DMS153 treated with DMSO at 0.1 percent for 48 hours (cell line): Measurements from ENCODE around the gene PM20D2.
A peak's percentile ranks its signal among the peaks of the same experiment; 100 is the strongest.
"Not testable (repeated sequence)": the region's sequence is repeated elsewhere in the genome, so short reads cannot be mapped to it uniquely, and the experiment has no call there.

Experiments
- DNase-seq: peaks from one replicate; lab custom pipeline; 2025; ENCODE audit not compliant: unreplicated experiment; lab: John Stamatoyannopoulos, UW

Gene PM20D2, protein sequence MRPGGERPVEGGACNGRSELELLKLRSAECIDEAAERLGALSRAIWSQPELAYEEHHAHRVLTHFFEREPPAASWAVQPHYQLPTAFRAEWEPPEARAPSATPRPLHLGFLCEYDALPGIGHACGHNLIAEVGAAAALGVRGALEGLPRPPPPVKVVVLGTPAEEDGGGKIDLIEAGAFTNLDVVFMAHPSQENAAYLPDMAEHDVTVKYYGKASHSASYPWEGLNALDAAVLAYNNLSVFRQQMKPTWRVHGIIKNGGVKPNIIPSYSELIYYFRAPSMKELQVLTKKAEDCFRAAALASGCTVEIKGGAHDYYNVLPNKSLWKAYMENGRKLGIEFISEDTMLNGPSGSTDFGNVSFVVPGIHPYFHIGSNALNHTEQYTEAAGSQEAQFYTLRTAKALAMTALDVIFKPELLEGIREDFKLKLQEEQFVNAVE

DNA sequence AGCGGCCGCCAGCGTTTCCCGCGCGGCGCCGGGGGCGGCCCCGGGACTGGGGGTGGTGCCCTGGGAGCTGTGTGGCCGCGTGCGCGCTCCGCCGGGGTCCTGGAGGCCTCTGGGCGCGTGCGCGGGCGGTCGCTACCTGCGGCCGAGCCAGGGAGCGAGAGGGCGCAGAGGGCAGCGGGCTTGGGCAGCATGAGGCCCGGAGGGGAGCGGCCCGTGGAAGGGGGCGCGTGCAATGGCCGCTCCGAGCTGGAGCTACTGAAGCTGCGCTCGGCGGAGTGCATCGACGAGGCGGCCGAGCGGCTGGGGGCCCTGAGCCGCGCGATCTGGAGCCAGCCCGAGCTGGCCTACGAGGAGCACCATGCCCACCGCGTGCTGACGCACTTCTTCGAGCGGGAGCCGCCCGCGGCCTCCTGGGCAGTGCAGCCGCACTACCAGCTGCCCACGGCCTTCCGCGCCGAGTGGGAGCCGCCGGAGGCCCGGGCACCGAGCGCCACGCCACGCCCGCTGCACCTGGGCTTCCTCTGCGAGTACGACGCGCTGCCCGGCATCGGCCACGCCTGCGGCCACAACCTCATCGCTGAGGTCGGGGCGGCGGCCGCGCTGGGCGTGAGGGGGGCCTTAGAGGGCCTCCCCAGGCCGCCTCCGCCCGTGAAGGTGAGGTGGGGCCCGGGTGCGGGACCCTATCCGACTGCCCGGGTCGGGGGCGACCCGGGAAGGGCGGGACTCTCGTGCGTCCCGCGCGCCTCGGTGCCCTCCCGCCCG lies at the start of gene PM20D2:
TSS of gene PM20D2 (plus strand) at position 100 of the 762 bp plus-strand sequence. CDS start at position 190, 90 bp downstream.
- peak; percentile 60 for DNase-seq

DNA sequence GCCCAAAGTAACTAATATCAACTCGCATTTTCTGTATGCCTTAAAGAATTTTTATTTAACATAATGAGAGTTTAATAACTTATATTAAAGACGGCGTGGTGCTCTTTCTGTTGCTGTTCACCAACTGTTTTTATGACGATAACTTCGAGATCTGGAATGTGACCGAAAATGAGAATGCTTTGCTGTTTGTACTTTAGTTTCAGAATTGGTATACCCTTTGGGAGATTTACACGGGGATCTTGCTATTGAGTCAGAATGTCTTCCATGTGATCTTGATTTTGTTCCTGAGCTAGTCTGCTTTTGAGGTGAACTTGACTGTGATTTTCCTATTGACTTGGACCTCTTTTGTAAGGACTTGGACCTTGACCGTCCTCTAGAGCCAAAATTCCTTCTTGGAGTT lies 47.4 kb upstream of the PM20D2 start:
- DNase-seq, result no peak

DNA sequence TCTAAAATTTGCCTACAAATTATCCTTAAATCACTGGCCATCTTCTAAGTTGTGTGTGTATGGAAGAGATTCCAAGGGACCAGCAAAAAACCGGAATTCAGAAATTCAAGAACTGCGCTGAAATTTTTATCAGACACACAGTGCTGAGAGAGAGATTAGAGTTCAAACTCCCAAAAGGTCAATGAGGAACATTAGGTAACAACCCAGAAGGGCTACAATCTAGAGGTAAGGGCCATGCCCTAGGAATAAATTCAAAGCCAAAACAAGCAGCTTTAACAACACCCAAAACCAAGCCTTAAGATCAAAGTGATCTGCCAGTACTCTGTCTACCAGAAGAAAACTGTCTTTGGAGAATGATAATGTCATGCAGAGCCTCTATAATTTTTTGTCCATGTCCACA lies 45.7 kb upstream of the PM20D2 start:
- no peak for DNase-seq

DNA sequence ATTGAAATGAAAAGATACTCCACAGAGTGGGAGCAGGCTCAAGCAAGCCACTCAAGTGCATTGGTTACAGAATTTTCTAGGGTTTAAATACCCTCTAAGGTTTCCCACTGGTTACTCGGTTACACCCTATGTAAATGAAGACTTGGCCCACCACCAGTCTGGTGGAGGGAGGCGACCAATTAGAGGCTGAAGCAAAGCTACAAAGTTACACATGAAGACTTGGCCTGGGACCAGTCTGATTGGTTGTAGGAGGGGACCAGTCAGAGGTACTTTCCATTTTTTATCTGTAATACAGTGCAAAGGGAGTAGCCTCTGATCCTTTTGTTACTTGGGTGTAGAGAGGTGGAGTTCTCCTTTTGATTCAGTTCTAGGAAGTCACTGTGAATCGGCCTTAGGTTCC lies 35.6 kb upstream of the PM20D2 start:
- DNase-seq, result no peak

DNA sequence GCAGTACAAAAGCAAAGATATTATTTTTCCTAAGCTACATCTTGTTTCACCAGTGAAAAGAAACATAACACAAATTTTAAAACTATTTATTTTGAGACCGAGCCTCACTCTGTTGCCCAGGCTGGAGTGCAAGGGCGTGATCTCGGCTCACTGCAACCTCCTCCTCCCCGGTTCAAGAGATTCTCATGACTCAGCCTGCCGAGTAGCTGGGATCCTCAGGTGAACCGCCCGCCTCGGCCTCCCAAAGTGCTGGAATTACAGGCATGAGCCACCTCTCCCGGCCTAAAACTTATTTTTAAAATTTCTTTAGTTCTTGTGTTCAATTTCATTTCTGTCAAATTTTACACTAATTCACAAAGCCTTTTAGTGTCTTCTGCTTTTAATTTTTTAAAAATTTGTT lies 33.9 kb upstream of the PM20D2 start:
- DNase-seq, result no peak

DNA sequence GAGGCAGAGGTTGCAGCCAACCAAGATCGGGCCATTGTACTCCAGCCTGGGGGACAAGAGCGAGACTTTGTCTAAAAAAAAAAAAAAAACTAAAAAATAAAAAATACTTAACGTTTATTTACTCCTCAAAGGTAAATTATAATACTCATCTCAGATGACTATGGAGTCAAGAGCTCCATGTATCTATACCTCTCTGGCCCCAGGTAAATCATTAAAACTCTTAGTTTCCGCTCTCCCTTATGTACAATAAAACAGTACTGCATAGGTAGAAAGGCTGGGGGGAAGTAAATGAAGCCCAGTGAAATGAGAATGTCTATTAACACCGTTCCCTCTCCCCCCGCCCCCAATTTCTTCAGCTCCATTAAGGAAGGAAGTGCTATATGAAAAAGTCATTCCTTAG lies 29.2 kb upstream of the PM20D2 start:
- no peak for DNase-seq

DNA sequence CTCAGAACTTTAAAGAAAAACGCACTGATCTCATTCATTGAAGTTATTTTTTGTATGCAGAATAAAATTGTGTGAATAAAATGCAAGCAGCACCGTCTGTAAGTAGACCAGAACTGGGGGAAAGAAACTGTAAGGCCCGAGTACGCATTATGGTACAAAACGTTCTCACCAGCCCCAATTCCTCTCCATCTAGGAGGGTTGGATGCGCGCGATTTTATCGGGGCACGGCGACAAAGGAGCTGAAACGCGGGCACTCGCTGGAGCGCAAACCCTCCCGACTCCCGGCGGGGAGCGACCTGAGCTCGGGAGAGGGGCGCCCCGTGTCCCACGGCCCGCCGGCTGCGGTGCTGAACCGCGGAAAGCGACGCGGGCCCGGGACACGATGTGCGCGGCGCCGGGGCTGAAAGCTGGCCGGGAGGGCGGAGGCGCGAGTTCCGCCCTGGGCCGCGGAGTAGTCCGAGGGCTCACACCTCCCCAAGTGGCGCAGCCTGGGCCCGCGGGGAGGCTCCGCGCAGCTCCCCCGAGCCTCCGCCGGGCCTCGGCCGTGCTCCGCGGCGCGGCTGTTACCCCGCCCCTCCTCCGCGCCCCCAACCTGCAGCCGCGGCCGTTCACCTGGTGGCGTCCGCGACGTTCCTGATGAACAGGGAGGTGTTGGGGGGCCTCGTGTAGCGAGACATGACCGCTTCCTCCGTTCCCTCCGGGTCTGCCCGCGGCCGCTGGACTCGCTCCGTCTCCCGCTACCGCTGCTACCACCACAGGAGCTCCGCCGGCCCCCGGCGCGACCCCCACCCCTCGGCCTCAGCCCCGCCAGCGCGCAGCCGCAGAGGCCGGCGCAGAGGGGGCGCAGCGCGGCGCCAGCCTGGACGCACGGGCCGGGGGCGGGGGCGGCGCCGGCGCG lies 28.4 kb upstream of the PM20D2 start, which contains the start of gene SRSF12:
TSS of gene SRSF12 (minus strand) at position 861 of the 898 bp plus-strand sequence. CDS start at position 677, 184 bp downstream.
- DNase-seq, result peak; percentile 30

DNA sequence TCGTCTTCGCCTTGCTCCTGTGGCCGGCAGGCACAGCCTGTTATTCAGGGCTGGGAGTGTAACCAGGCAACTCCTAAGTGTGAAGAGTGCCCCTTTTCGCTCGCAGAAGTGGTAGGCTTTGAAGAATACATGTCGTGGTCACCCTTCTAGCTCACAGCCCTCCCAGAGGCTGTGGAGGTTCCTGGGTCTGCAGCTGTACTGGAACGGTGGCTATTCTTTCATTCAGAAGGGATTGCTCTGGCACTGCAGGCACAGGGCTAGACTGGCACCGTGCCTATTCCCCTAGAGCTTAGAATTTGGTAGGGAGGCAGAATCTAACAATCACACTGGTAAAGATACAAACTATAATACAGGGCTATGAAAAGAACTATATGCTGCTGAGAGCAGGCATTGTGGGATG lies 26.9 kb upstream of the PM20D2 start:
- no peak for DNase-seq

DNA sequence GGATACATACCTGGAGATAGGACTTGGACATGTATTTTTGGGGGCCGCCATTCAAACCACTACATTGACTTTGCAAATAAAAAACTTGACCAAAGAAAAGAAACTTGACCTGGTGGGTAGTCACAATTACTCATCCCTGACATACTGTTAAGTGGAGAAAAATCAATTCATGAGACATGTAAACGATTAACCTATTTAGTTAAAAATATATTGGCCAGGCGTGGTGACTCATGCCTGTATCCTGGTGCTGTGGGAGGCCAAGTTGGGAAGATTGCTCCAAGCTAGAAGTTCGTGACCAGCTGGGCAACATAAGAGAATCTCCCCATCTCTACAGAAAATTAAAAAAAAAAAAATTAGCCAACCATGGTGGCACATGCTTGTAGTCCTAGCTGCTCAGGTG lies 25.5 kb upstream of the PM20D2 start:
- DNase-seq, result no peak

DNA sequence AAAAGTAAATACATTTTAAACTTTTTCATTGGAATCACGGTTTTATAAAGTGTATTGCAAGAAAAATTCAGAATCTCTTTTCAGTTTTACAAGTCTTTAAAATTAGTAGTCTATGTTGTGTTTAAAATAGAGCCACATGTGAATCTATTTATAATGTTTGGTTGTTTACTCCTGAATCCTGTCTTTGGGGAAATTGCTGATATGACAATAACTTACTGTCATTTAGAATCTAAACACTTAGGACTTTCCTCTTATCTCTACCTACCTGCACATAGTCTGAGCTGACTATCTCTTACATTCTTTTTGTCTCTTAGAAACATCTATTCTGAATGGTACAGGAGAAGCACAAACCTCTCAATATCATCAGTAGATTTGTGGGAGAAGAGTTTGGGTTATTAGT lies 23.9 kb upstream of the PM20D2 start:
- DNase-seq, result no peak

DNA sequence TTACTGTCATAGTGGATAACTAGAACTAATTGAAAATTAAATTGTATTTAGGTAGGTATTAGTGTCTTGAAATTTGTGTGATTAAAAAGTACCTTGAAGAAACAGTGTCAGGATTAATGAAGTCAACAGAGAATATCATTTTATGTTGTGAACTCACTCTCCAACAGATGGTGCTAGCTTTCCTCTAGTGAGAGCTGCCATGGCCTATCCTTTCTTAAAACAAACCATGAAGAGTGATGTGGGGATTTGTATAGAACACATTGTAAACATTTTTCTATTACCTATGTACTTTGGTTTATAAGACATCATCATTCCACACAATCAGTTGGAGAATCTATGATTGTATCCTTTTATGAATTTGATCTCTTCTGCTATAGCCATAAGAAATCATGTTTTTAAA lies 23.2 kb upstream of the PM20D2 start:
- DNase-seq, result peak; percentile 54

DNA sequence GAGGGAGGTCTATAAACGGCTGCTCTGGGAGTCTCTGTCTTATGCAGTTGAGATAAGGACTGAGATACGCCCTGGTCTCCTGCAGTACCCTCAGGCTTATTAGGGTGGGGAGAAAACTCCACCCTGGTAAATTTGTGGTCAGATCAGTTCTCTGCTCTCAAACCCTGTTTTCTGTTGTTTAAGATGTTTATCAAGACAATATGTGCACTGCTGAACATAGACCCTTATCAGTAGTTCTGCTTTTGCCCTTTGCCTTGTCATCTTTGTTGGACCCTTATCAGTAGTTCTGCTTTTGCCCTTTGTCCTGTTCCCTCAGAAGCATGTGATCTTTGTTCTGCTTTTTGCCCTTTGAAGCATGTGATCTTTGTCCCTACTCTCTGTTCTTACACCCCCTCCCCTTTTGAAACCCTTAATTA lies 17.6 kb upstream of the PM20D2 start:
- DNase-seq, result not testable (repeated sequence)

DNA sequence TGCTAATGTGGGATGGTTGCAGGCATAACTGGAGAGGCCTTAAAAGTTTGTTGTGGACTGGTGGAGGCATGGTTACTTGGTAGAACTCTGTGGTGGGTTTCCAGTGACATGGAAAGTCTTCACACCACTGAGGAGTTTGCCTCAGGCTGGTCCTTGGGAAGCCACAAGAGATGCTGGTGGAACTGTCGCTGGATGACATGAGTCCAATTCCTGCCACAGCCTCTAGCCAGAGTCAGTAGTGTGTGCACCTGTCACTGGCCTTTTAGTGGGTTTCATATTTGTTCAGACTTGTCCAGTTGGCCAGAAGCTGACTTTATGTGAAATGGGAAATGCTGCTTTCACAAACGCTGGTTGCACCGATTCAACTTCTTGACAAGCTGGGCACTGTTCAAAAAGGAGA lies 14.3 kb upstream of the PM20D2 start:
- no peak for DNase-seq

DNA sequence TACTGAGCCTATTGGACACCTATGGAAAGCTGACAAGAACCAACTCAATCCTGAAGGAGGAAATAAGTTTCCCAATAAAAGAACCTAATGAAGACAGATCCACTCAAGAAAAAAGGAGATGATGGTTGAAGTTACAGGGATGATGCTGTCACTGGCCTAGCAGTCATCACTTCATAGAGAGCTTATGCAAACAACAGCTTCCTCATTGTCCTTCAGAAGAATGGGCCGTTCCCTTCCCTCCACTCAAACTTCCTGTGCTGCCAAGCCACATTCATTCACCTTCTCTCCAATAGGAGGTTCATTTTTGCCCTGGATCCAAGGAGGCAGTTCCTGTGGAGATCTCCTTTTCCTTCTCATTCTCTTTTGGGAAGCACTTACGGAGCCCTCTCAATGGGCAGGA lies 13.8 kb upstream of the PM20D2 start:
- DNase-seq, result no peak

DNA sequence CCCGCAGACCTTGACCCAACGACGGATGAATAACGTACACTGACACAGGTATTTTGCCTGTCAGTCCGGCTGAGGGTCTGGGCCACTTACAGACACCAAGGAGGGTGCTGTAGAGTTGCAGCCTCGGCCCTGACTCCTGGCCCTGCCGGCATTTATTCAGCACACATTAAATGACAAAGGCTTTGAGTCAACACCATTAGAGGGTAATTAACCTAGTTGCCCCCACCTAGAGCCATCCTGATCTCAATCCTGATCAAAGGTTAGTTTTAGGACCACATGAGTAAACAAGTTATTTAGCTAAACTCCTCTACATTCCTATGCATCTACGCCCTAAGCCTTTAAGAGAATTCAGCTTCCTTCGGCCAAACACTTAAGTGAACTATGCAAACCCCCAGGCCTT lies 11.9 kb upstream of the PM20D2 start:
- no peak for DNase-seq

DNA sequence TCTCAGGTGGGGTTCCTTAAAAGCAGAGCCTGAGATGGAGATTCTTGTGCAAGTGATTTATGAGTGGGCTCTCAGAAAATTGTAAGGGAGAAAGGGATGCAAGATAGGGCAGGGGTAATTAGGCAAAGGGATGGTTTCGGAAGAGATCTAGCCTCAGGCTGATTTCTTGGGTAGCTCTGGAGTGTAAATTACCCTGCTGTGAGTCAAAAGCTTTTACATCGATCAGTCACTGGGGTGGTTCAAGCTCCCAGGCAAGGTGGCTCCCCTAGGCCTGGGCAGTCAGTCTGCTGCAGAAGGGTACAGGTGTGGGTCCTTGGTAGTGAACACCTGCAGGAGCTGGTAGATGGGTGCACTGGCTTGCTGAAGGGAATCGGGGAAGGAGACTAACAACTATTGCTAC lies 11.1 kb upstream of the PM20D2 start:
- DNase-seq, result no peak

DNA sequence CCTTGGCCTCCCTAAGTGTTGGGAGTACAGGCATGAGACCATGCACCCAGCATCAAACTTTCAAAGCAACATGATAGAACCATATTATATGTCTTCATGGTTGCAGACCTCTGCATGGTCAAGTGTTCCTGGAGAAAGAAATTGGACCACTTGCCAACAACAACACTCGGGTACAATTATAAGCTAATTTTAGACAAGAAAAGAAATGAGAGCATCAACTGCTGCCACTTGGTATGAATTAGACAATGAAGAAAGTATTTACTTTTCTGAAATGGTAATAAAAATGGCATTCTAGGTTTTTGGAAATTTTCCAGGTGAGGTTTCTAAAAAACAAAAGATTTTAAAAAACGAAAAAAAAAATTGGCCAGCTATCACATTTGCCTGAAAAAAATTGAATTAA lies 7.7 kb upstream of the PM20D2 start:
- no peak for DNase-seq

DNA sequence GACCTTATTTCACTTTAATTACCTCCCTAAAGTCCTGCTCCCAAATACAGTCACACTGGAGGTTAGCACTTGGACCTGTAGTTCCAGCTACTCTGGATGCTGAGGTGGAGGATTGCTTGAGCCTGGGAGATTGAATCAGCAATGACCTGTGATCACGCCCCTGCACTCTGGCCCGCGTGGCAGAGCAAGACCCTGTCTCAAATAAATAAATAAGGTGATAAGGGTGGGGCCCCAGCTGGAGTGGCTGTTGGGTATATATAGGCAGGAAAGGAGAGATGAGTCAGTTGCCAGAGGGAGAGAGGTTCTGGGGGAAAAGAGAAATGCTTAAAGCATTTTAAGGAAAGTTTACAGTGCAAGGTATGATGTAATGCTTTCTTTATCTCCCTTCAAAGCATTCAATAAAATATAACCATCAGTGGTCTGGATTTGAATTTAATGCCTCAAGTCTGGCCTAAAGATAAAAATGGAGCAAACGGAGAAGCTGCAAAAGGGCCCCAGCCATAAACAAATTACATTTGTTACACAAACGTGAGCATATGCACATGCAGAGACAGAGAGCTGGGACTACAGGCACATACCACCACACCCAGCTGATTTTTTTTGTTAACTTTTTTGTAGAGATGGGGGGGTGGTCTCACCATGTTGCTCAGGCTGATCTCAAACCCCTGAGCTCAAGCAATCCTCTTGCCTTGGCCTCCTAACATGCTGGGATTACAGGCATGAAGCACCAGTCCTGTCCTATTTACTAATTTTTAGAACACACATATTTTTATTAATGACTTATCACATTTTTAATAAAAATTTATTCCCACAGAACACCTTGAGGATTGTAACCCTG lies 6.1 kb upstream of the PM20D2 start:
- DNase-seq, result no peak

DNA sequence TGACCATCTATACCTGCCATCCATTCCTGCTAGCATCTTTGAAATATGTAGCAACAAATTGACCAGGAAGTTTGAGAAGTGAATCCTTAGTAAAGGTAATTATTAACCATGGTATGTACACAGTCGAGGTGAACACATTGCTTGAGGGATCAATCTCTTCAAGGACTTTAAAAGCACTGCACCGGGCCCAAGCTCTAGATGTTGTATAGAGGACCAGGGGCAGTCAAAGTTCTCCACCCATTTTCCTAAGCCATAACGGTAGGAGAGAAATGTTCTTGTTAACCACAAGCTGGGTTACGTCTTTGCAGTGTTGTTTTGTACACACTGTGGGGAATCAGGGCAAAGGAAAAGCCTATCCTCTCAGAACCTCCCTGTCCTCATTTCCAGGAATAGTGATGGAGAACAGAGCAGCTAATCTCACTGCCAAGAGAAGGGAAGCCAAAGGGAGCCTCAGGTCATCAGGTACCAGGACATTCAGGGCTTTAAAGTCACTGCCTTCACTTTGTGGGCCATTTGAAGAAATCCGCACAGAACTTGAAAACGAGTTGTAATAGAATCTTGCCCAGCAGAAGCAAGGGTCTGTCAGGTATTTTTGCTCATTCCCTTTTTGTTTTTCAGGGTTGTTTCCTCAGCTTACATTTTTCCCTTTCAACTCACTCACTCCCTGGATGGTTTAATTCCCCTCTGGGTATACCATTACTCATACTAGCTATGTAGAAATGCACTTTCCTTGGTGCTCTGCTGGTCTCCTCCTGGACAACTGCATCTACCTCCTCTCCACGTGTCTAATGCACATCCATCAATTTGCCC lies 5.3 kb upstream of the PM20D2 start:
- DNase-seq, result no peak
